Measurements from ENCODE around the gene FOXO6. TPM values are rescaled to one million over a fixed set of nuclear protein-coding genes. Genes with fewer than 3 reads are reported as not detected.

The FOXO6 gene
- polyA plus RNA-seq, 2 donors: 0.15 to 0.28 TPM

DNA sequence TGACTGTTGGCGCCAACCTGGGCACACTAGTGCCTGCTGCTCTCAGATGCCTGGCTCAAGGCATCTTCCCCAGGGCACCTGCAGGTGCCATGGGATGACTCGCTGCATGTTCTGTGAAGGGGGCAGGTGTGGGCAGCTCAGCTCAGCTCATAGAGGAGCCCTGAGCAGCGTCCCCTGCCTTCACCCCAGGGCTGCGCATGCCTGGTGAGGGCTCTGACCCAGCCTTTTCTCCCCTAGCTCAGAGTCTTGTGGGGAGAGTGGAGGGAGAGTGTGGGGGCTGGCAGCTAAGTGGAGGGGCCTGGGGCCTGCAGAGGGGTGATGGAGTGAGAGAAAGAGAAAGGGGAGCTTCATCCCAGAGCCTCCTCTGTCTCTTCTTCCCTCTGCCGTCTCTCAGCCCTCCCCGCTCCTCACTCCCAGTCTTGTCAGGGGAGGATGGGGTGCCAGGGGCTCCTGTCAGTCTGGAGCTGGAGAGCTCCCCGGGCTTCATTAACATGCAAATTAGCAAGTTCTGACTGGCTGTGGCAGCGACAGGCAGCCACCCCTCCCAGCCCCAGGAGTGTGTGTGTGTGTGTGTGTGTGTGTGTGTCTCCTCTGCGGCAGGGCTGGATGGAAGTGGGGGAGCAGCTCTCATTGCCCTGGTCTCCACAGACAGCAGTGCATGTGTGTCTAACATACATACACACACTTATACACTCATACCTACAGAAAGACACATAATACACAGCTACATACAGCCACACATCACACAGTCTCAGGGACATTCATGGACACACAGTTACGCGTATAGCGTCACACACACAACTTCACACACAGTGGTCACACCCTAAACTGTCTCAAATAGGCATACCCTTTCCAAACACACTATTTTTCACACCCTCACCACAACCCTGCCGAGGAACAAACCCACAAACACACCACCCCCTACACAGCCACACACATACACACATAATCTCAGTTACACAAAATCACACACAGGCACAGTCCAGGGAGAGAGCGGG is 34.0 kb downstream of the FOXO6 start:
- no peaks in the 10 kb centered on the region for H3K27me3 ChIP-seq (ENCODE audit: control insufficient read depth in 1 of 2, insufficient read depth in 2 of 2, low read length in 2 of 2)
- H3K36me3 ChIP-seq (ENCODE audit: control insufficient read depth in 2 of 2, insufficient read depth in 2 of 2, low read length in 1 of 2): no peaks in the 10 kb centered on the region
- no peak overlapping the region for H3K4me3 ChIP-seq (ENCODE audit: low read depth in 1 of 2, low read length in 2 of 2)
- no peak overlapping the region for H3K27ac ChIP-seq (ENCODE audit: low read depth in 2 of 2, low read length in 1 of 2)
- peaks cover 0 to 4% of the 10 kb centered on the region in 2 donors for H3K4me1 ChIP-seq (ENCODE audit: control insufficient read depth in 2 of 2, insufficient read depth in 2 of 2, low read length in 1 of 2)
- H3K9me3 ChIP-seq (ENCODE audit: control insufficient read depth in 2 of 2, insufficient read depth in 1 of 2, low read depth in 1 of 2, low read length in 1 of 2): peaks cover 0 to 1% of the 10 kb centered on the region in 2 donors
- 35 to 42% methylated on average over 13 to 14 of the region's 14 CpGs for WGBS, 2 donors

DNA sequence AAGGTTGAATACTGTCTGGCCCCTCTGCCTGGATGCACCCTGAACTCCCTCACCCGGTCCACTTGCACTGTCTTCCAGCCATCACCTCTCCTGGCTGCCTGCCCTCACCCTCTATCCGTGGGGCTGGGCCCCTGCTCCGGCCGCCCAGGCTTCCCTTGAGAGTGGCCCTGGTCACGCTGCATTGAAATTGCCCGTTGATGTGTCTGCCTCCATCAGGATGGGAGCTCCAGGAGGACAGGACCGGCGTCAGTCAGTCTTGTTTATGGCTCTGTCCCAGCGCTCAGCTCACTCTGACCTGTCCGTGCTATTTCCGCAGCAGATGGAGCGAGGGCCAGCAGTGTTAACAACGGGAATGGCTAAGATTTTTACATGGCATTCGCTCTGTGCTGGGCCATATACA is 34.9 kb downstream of the FOXO6 start:
- WGBS, 2 donors: 63% methylated on average over 14 of the region's 14 CpGs
- H3K27ac ChIP-seq (ENCODE audit: low read depth in 2 of 2, low read length in 1 of 2): no peak overlapping the region
- H3K36me3 ChIP-seq (ENCODE audit: control insufficient read depth in 2 of 2, insufficient read depth in 2 of 2, low read length in 1 of 2): no peaks in the 10 kb centered on the region
- peaks cover 0 to 4% of the 10 kb centered on the region in 2 donors for H3K4me1 ChIP-seq (ENCODE audit: control insufficient read depth in 2 of 2, insufficient read depth in 2 of 2, low read length in 1 of 2)
- H3K9me3 ChIP-seq (ENCODE audit: control insufficient read depth in 2 of 2, insufficient read depth in 1 of 2, low read depth in 1 of 2, low read length in 1 of 2): peaks cover 0 to 1% of the 10 kb centered on the region in 2 donors
- no peaks in the 10 kb centered on the region for H3K27me3 ChIP-seq (ENCODE audit: control insufficient read depth in 1 of 2, insufficient read depth in 2 of 2, low read length in 2 of 2)
- no peak overlapping the region for H3K4me3 ChIP-seq (ENCODE audit: low read depth in 1 of 2, low read length in 2 of 2)

DNA sequence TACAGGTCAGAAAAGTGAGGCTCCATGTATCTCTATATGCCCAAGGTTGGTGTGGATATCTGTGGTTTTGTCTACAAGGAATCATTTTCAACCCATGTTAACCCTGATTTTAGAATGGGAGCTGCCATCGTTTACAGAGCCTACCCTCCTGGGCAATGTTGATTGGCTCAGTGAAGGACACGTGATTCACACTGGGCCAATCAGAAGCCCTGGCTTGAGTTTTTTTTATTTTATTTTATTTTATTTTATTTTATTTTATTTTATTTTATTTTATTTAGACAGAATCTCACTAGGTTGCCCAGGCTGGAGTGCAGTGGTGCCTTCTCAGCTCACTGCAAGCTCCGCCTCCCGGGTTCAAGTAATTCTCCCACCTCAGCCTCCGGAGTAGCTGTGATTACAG is 35.8 kb downstream of the FOXO6 start:
- 81 to 82% methylated on average over 5 of the region's 5 CpGs for WGBS, 2 donors
- Histone ChIP-seq H3K27ac (ENCODE audit: low read depth in 2 of 2, low read length in 1 of 2) (no peak overlapping the region), H3K4me1 (ENCODE audit: control insufficient read depth in 2 of 2, insufficient read depth in 2 of 2, low read length in 1 of 2) (peaks cover 0 to 4% of the 10 kb centered on the region in 2 donors), H3K27me3 (ENCODE audit: control insufficient read depth in 1 of 2, insufficient read depth in 2 of 2, low read length in 2 of 2) (no peaks in the 10 kb centered on the region), H3K4me3 (ENCODE audit: low read depth in 1 of 2, low read length in 2 of 2) (no peak overlapping the region), H3K9me3 (ENCODE audit: control insufficient read depth in 2 of 2, insufficient read depth in 1 of 2, low read depth in 1 of 2, low read length in 1 of 2) (peaks cover 0 to 1% of the 10 kb centered on the region in 2 donors), H3K36me3 (ENCODE audit: control insufficient read depth in 2 of 2, insufficient read depth in 2 of 2, low read length in 1 of 2) (no peaks in the 10 kb centered on the region)

DNA sequence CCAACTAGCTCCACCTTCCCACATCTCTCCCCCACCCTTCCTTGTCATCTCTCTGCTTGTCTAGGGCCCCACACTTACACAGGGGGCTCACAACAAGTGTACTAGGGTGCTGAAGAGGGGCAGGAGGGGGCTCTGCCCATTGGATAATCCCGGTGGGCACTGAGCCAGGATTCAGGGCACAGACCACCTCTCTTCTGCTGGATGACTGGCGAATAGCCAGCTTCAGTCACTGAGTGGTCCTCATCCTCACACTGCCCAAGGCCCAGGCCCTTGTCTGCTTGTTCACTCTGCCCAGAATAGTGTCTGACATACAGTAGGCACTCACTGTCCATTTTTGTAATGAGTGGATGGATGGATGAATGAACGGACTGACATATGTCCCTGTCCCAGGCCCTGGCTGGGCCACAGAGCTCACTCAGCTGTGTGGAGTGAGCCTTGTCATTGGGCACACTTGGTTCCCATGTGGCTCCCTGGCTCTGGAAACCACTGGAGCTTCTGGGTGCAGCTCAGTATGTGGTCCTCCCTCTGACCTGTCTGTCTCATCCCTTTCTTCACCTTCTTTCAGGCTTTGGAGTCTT is 36.6 kb downstream of the FOXO6 start:
- Histone ChIP-seq H3K4me3 (ENCODE audit: low read depth in 1 of 2, low read length in 2 of 2) (no peak overlapping the region), H3K27me3 (ENCODE audit: control insufficient read depth in 1 of 2, insufficient read depth in 2 of 2, low read length in 2 of 2) (no peaks in the 10 kb centered on the region), H3K4me1 (ENCODE audit: control insufficient read depth in 2 of 2, insufficient read depth in 2 of 2, low read length in 1 of 2) (peaks cover 0 to 4% of the 10 kb centered on the region in 2 donors), H3K9me3 (ENCODE audit: control insufficient read depth in 2 of 2, insufficient read depth in 1 of 2, low read depth in 1 of 2, low read length in 1 of 2) (peaks cover 0 to 1% of the 10 kb centered on the region in 2 donors), H3K36me3 (ENCODE audit: control insufficient read depth in 2 of 2, insufficient read depth in 2 of 2, low read length in 1 of 2) (no peaks in the 10 kb centered on the region), H3K27ac (ENCODE audit: low read depth in 2 of 2, low read length in 1 of 2) (no peak overlapping the region)
- WGBS, 2 donors: 85 to 86% methylated on average over 3 of the region's 3 CpGs

DNA sequence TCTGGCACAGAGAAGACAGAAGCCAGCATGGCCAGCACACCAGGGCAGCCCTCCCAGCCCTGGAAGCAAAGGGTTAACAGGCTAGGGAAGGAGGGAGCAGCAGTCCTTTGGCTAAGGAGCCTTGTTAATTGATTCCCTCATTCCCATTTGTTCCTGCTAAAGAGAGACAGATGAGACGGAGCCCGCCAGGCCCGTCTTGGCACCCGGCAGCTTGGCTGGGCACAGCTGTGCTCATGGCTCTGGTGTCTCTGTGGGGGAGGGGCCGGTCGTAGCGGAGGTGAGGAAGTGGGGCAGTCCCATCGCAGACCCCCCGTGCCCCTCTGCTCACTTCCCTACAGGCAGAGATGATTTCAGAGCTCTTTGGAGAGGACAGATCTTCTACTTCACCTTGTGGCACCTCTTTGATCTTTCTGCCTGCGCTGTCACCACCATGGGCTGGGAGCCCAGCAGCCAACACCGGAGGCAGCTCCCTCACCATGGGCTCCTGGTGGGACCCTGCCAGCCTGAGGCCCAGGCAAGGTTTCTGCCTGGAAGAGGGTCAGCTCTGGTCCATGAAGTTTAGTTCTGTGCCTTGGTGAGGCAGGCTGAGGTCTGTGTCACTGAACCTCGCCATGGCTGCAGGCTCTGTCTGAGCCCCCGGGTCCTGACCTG is 38.0 kb downstream of the FOXO6 start:
- Histone ChIP-seq H3K27ac (ENCODE audit: low read depth in 2 of 2, low read length in 1 of 2) (no peak overlapping the region), H3K4me1 (ENCODE audit: control insufficient read depth in 2 of 2, insufficient read depth in 2 of 2, low read length in 1 of 2) (peaks cover 0 to 4% of the 10 kb centered on the region in 2 donors), H3K36me3 (ENCODE audit: control insufficient read depth in 2 of 2, insufficient read depth in 2 of 2, low read length in 1 of 2) (no peaks in the 10 kb centered on the region), H3K27me3 (ENCODE audit: control insufficient read depth in 1 of 2, insufficient read depth in 2 of 2, low read length in 2 of 2) (no peaks in the 10 kb centered on the region), H3K4me3 (ENCODE audit: low read depth in 1 of 2, low read length in 2 of 2) (no peak overlapping the region), H3K9me3 (ENCODE audit: control insufficient read depth in 2 of 2, insufficient read depth in 1 of 2, low read depth in 1 of 2, low read length in 1 of 2) (peaks cover 0 to 1% of the 10 kb centered on the region in 2 donors)
- WGBS, 2 donors: 29 to 33% methylated on average over 13 of the region's 13 CpGs

DNA sequence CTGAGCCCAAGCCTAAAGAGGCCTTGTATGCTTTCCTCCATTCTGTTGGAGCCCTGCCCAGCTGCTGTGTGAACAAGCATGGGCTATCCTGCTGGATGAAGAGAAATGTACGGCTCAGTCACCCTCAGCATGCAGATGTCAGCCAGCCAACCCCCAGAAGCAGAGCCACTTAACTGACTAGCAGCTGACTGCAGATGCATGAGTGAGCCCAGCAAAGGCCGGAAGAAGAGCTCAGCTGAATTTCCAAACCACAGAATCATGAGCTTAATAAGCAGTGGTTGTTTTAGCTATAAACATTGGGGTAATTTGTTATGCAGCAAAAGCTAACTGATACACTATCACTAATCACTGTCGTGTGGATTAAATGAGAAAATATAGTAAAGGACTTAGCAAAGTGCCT is 39.0 kb downstream of the FOXO6 start:
- Histone ChIP-seq H3K27me3 (ENCODE audit: control insufficient read depth in 1 of 2, insufficient read depth in 2 of 2, low read length in 2 of 2) (no peaks in the 10 kb centered on the region), H3K9me3 (ENCODE audit: control insufficient read depth in 2 of 2, insufficient read depth in 1 of 2, low read depth in 1 of 2, low read length in 1 of 2) (peaks cover 0 to 1% of the 10 kb centered on the region in 2 donors), H3K4me1 (ENCODE audit: control insufficient read depth in 2 of 2, insufficient read depth in 2 of 2, low read length in 1 of 2) (peaks cover 0 to 4% of the 10 kb centered on the region in 2 donors), H3K36me3 (ENCODE audit: control insufficient read depth in 2 of 2, insufficient read depth in 2 of 2, low read length in 1 of 2) (no peaks in the 10 kb centered on the region), H3K4me3 (ENCODE audit: low read depth in 1 of 2, low read length in 2 of 2) (no peak overlapping the region), H3K27ac (ENCODE audit: low read depth in 2 of 2, low read length in 1 of 2) (no peak overlapping the region)
- WGBS, 2 donors: 69% methylated on average over 3 of the region's 3 CpGs

DNA sequence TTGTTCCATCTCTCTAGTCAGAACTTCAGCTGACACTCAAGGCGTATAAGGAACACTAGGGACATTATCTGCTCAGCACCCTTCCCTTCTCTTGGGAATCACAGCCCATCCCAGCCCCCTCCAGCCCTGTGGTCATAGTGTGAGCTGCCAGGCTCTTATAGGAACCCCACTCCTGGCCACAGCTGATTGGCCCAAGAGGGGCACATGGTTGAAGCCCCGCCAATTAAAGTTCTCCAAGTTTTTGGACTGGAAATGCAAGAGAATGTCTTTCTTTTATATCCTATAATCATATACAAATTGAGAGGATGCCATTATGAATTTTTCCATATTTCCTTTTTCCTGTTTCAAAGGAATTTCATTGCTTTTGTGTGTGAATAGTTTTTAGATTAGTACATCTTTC is 40.7 kb downstream of the FOXO6 start:
- H3K4me3 ChIP-seq (ENCODE audit: low read depth in 1 of 2, low read length in 2 of 2): no peak overlapping the region
- WGBS, 2 donors: 96% methylated on average over 2 of the region's 2 CpGs
- H3K36me3 ChIP-seq (ENCODE audit: control insufficient read depth in 2 of 2, insufficient read depth in 2 of 2, low read length in 1 of 2): no peaks in the 10 kb centered on the region
- H3K27me3 ChIP-seq (ENCODE audit: control insufficient read depth in 1 of 2, insufficient read depth in 2 of 2, low read length in 2 of 2): no peaks in the 10 kb centered on the region
- peaks cover 0 to 1% of the 10 kb centered on the region in 2 donors for H3K9me3 ChIP-seq (ENCODE audit: control insufficient read depth in 2 of 2, insufficient read depth in 1 of 2, low read depth in 1 of 2, low read length in 1 of 2)
- H3K27ac ChIP-seq (ENCODE audit: low read depth in 2 of 2, low read length in 1 of 2): no peak overlapping the region
- H3K4me1 ChIP-seq (ENCODE audit: control insufficient read depth in 2 of 2, insufficient read depth in 2 of 2, low read length in 1 of 2): no peaks in the 10 kb centered on the region

DNA sequence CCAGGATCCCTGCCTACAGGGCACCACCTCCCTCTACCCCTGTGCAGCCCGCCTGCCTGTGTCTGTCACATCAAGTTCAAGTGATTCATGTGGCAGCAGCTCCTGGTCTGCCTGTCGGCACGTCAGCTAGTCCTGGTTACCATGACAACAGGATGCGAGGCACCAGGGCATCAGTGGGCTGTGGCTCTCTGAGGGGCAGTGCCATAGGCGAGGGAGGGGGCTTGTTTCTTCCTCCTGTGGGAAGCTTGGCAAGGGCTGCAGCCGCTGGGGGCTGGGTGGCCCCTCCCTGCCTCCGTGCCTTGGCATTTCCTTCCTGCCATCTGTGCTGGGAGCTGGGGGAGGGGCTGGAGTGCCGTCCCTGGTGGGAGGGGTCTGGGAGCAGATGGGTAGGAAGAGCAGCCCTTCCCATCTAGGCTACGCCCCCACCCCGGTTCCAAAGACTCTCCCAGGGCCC is 43.1 kb downstream of the FOXO6 start:
- Histone ChIP-seq H3K36me3 (ENCODE audit: control insufficient read depth in 2 of 2, insufficient read depth in 2 of 2, low read length in 1 of 2) (no peaks in the 10 kb centered on the region), H3K9me3 (ENCODE audit: control insufficient read depth in 2 of 2, insufficient read depth in 1 of 2, low read depth in 1 of 2, low read length in 1 of 2) (peaks cover 0 to 1% of the 10 kb centered on the region in 2 donors), H3K27me3 (ENCODE audit: control insufficient read depth in 1 of 2, insufficient read depth in 2 of 2, low read length in 2 of 2) (no peaks in the 10 kb centered on the region), H3K27ac (ENCODE audit: low read depth in 2 of 2, low read length in 1 of 2) (no peak overlapping the region), H3K4me3 (ENCODE audit: low read depth in 1 of 2, low read length in 2 of 2) (no peak overlapping the region), H3K4me1 (ENCODE audit: control insufficient read depth in 2 of 2, insufficient read depth in 2 of 2, low read length in 1 of 2) (no peaks in the 10 kb centered on the region)
- WGBS, 2 donors: 5 to 8% methylated on average over 10 of the region's 10 CpGs

DNA sequence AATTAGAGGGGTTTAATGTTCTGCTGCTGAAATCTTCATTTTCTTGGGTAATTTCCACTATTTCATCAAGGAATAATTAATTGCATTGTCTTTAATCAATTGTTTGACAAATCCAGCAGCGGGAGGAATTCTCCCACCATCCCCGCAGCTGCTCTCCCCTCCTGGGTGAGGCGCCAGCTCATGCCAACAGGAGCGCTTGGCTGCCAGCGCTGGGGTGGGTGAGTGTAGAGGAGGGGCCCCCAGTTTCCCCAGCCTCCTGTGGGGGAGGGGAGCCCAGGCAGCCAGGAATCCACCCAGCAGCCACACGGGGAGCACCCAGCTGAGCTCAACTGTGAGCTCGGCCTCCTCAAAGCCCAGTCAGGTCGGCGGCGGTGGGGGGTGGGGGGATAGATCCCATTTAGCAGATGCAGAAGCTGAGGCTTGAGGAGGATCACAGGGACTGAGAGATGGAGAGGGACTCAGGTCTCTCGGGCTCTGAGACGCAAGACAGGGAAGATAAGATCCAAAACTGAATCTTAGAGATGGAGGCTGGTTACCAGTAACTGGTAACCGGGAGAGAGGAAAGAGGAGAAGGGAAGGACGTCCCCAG is 46.5 kb downstream of the FOXO6 start:
- no peaks in the 10 kb centered on the region for H3K36me3 ChIP-seq (ENCODE audit: control insufficient read depth in 2 of 2, insufficient read depth in 2 of 2, low read length in 1 of 2)
- H3K27me3 ChIP-seq (ENCODE audit: control insufficient read depth in 1 of 2, insufficient read depth in 2 of 2, low read length in 2 of 2): no peaks in the 10 kb centered on the region
- no peak overlapping the region for H3K4me3 ChIP-seq (ENCODE audit: low read depth in 1 of 2, low read length in 2 of 2)
- WGBS, 2 donors: 62 to 66% methylated on average over 14 of the region's 14 CpGs
- peaks cover 0 to 2% of the 10 kb centered on the region in 2 donors for H3K9me3 ChIP-seq (ENCODE audit: control insufficient read depth in 2 of 2, insufficient read depth in 1 of 2, low read depth in 1 of 2, low read length in 1 of 2)
- peaks cover 0 to 3% of the 10 kb centered on the region in 2 donors for H3K4me1 ChIP-seq (ENCODE audit: control insufficient read depth in 2 of 2, insufficient read depth in 2 of 2, low read length in 1 of 2)
- no peak overlapping the region for H3K27ac ChIP-seq (ENCODE audit: low read depth in 2 of 2, low read length in 1 of 2)
